A549 (cell line): ENCODE measurements around the gene AP2B1. TPM values are rescaled to one million over a fixed set of nuclear protein-coding genes. Genes with fewer than 3 reads are reported as not detected.
A peak's percentile ranks its signal among the peaks of the same experiment; 100 is the strongest.

Source experiments
- ATAC-seq, 2 experiments: fragments of 200-7000 bp in 1 of 2; fragments of >200 bp in 1 of 2; cut with Nextera tagmentation in 1 of 2; cut with Tn5 transposase in 1 of 2; 3 replicates each; pipeline versions ENCODE4 v1.8.0 to v1.9.1; 2018 to 2020; ENCODE audit warnings: mild to moderate bottlenecking in 1 of 2, moderate library complexity in 1 of 2
- CTCF ChIA-PET: fragments of 300-600 bp; sonication (Branson Sonifier 250); formaldehyde crosslinking; extraction: SDS; loops from one replicate; lab custom pipeline; 2021; ENCODE audit warnings: antibody characterized with exemption, inconsistent platforms; lab: Yijun Ruan, JAX
- POLR2A ChIA-PET: fragments of 350-600 bp; formaldehyde crosslinking; extraction: SDS; loops from one replicate; lab custom pipeline; 2021; ENCODE audit warnings: antibody characterized with exemption, inconsistent platforms; lab: Yijun Ruan, JAX
- DNase-seq, 2 experiments: peaks; one replicate each; pipeline versions ENCODE4 v3.0.0 to v3.0.0-alpha.2; 2011 to 2016; ENCODE audit warnings: low read depth in 1 of 2, low spot score in 1 of 2
- FAIRE-seq: peaks from 2 replicates; lab custom pipeline; 2011; peaks lifted over from hg19 to GRCh38; lab: Jason Lieb, UNC
- H3K27ac ChIP-seq, 2 experiments: fragments of >200 bp; sonication (Bioruptor Twin); formaldehyde crosslinking; 3 replicates each; pipeline ENCODE4 v1.5.1; 2016 to 2017
- H3K4me1 ChIP-seq: fragments of >200 bp; sonication (Bioruptor Twin); formaldehyde crosslinking; 3 replicates; pipeline ENCODE4 v1.6.1; 2016
- H3K4me2 ChIP-seq: fragments of >200 bp; sonication (Bioruptor Twin); formaldehyde crosslinking; 3 replicates; pipeline ENCODE4 v1.6.1; 2016
- H3K4me3 ChIP-seq: fragments of >200 bp; sonication (Bioruptor Twin); formaldehyde crosslinking; 3 replicates; pipeline ENCODE4 v1.5.1; 2016
- H3K9me3 ChIP-seq: fragments of >200 bp; sonication (Bioruptor Twin); formaldehyde crosslinking; 3 replicates; pipeline ENCODE4 v1.6.1; 2016
- BHLHE40 ChIP-seq: IDR thresholded peaks from 2 replicates; pipeline ENCODE4 v1.6.1; 2012; ENCODE audit warnings: low read depth, low read length, inconsistent platforms
- CEBPB ChIP-seq, 2 experiments: fragments of >200 bp in 1 of 2; sonication (Bioruptor Twin) in 1 of 2; formaldehyde crosslinking in 1 of 2; IDR thresholded peaks; 2 replicates each; pipeline ENCODE4 v1.6.1; 2012 to 2016
- ESRRA ChIP-seq: fragments of 150-350 bp; IDR thresholded peaks from 2 replicates; pipeline ENCODE4 v1.6.1; 2014; ENCODE audit warnings: mild to moderate bottlenecking, low read length, borderline replicate concordance
- FOSB ChIP-seq: fragments of 250-450 bp; sonication (Bioruptor Pico); IDR thresholded peaks from 2 replicates; pipeline ENCODE4 v1.5.0; 2020; ENCODE audit warnings: mild to moderate bottlenecking, moderate library complexity
- FOSL2 ChIP-seq, 2 experiments: fragments of 450-650 bp in 1 of 2; fragments of >200 bp in 1 of 2; sonication (Bioruptor Twin) in 1 of 2; formaldehyde crosslinking; IDR thresholded peaks; 2 replicates each; pipeline versions ENCODE4 v1.5.0 to v1.6.1; 2016 to 2020; ENCODE audit warnings: mild to moderate bottlenecking in 1 of 2, moderate library complexity in 1 of 2
- HEYL ChIP-seq: fragments of 250-450 bp; sonication (Bioruptor Pico); IDR thresholded peaks from 2 replicates; pipeline ENCODE4 v1.8.0; 2021; ENCODE audit warnings: mild to moderate bottlenecking, moderate library complexity
- HOXB13 ChIP-seq: fragments of 250-450 bp; sonication (Bioruptor Pico); IDR thresholded peaks from 2 replicates; pipeline ENCODE4 v1.5.0; 2020; ENCODE audit warnings: low read depth, mild to moderate bottlenecking, moderate library complexity
- HOXB5 ChIP-seq: fragments of 250-450 bp; sonication (Bioruptor Pico); IDR thresholded peaks from 2 replicates; pipeline ENCODE4 v1.5.0; 2020; ENCODE audit warnings: mild to moderate bottlenecking, moderate library complexity
- KDM1A ChIP-seq: fragments of 200-600 bp; sonication (generic); IDR thresholded peaks from 2 replicates; pipeline ENCODE4 v1.6.1; 2016; ENCODE audit warnings: low read depth, mild to moderate bottlenecking
- MYC ChIP-seq: IDR thresholded peaks from 2 replicates; pipeline ENCODE4 v1.6.1; 2012; ENCODE audit warnings: mild to moderate bottlenecking, inconsistent platforms, low read length, improper control_type of control experiment, borderline replicate concordance
- NFE2L2 ChIP-seq: fragments of 150-350 bp; conservative IDR thresholded peaks from 2 replicates; pipeline ENCODE4 v1.6.1; 2014; ENCODE audit warnings: low read length
- NPAS2 ChIP-seq: fragments of 250-450 bp; sonication (Bioruptor Pico); IDR thresholded peaks from 2 replicates; pipeline ENCODE4 v1.8.0; 2022; ENCODE audit warnings: mild to moderate bottlenecking, moderate library complexity, borderline replicate concordance
- RAD21 ChIP-seq, 2 experiments: fragments of >200 bp in 1 of 2; sonication (Bioruptor Twin) in 1 of 2; formaldehyde crosslinking in 1 of 2; IDR thresholded peaks in 1 of 2; conservative IDR thresholded peaks in 1 of 2; 2 replicates in 1 of 2; 3 replicates in 1 of 2; pipeline ENCODE4 v1.6.1; 2012 to 2018; ENCODE audit warnings: inconsistent platforms in 1 of 2
- RARB ChIP-seq: fragments of 250-450 bp; sonication (Bioruptor Pico); IDR thresholded peaks from 2 replicates; pipeline ENCODE4 v1.8.0; 2021; ENCODE audit warnings: mild to moderate bottlenecking, moderate library complexity
- RNF2 ChIP-seq: fragments of 200-600 bp; sonication (generic); IDR thresholded peaks from 2 replicates; pipeline ENCODE4 v1.6.1; 2016; ENCODE audit warnings: low read depth, mild to moderate bottlenecking, antibody characterized with exemption, moderate library complexity, borderline replicate concordance
- SMC3 ChIP-seq: fragments of >200 bp; sonication (Bioruptor Twin); formaldehyde crosslinking; IDR thresholded peaks from 3 replicates; pipeline ENCODE4 v1.6.1; 2018; ENCODE audit warnings: inconsistent platforms
- TFCP2L1 ChIP-seq: fragments of 250-450 bp; sonication (Bioruptor Pico); IDR thresholded peaks from 2 replicates; pipeline ENCODE4 v1.5.0; 2021; ENCODE audit warnings: mild to moderate bottlenecking
- TP53 ChIP-seq: fragments of 250-450 bp; sonication (Bioruptor Pico); IDR thresholded peaks from 2 replicates; pipeline ENCODE4 v1.5.0; 2021; ENCODE audit warnings: mild to moderate bottlenecking, moderate library complexity
- ZC3H11A ChIP-seq: fragments of 450-650 bp; IDR thresholded peaks from 2 replicates; pipeline ENCODE4 v1.6.1; 2014; ENCODE audit warnings: antibody characterized with exemption, mild to moderate bottlenecking
- ZSCAN20 ChIP-seq: fragments of 250-450 bp; sonication (Bioruptor Pico); IDR thresholded peaks from 2 replicates; pipeline ENCODE4 v1.8.0; 2022; ENCODE audit warnings: mild to moderate bottlenecking, moderate library complexity
- WGBS: methylation state at CpG from one replicate; pipeline ENCODE4 v1.1.6; 2017; ENCODE audit errors: missing lambda C conversion rate; 5-methylcytosine and 5-hydroxymethylcytosine counted together
- polyA plus RNA-seq, 4 experiments: library from polyadenylated mRNA; depleted of rRNA in 3 of 4; stranded (reverse); fragments of >200 nt; fragmentation: RNase III in 1 of 4; extraction: RNeasy Plus Mini Kit Qiagen cat#74134 plus additional on column Dnase treatment in 1 of 4; gene quantifications; 2 replicates in 3 of 4; 3 replicates in 1 of 4; pipeline ENCODE4 v1.2.3, GENCODE V29; 2011 to 2017
- TF ChIP-seq, protein P1 (sequence below): fragments of 250-450 bp; sonication (Bioruptor Pico); IDR thresholded peaks from 2 replicates; pipeline ENCODE4 v1.5.0; 2021; ENCODE audit warnings: mild to moderate bottlenecking, moderate library complexity, borderline replicate concordance
- TF ChIP-seq, protein P2 (sequence below): IDR thresholded peaks from 2 replicates; pipeline ENCODE4 v1.6.1; 2012
- TF ChIP-seq, protein P3 (sequence below): fragments of 250-450 bp; sonication (Bioruptor Pico); IDR thresholded peaks from 2 replicates; pipeline ENCODE4 v1.5.0; 2020; ENCODE audit warnings: low read depth, mild to moderate bottlenecking, moderate library complexity

Gene AP2B1
- polyA plus RNA-seq, 2 of the 4 experiments (the other 2 are of a cell fraction) = 110 to 278 TPM

DNA sequence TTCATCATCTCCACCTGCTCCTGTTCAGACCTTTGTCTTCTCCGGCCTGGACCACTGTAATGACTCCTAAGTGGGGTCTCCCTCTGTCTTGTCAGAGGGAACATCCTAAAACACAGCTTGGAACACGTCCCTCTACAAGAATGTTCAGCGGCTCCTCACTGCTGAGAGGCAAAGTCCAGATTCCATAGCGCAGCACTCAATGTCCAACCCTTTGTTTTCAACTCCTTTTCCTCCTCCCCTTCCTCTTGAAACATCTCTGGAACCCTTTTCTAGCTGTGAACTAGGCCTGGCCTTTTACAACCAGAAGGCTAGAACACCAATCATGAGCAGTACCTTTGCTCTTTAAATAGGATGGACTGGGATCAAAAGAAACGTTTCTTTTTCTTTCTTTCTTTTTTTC lies 174.5 kb downstream of the AP2B1 start:
- H3K4me3 ChIP-seq = no peak overlapping the region
- FAIRE-seq (no peak), DNase-seq (no peak), ATAC-seq (no peak)
- no peak overlapping the region for H3K4me2 ChIP-seq
- WGBS = 68% methylated on average over 5 of the region's 5 CpGs
- no peaks in the 10 kb centered on the region for H3K4me1 ChIP-seq
- ChIA-PET POLR2A (interaction anchor here (5.8 kb wide), 1 partner anchor 48 kb away, joined by 156 read pairs; the partner anchor contains the start of gene TAF15), CTCF (interaction anchor here (0.6 to 43.9 kb wide), 7 partner anchors 6 to 355 kb away, joined by 3 to 2039 read pairs (median 3); partner anchors contain the start of genes C17orf50, GAS2L2, MMP28 and TAF15)
- H3K27ac ChIP-seq = no peak overlapping the region
- H3K9me3 ChIP-seq = no peaks in the 10 kb centered on the region
- TF ChIP-seq, protein P1, sequence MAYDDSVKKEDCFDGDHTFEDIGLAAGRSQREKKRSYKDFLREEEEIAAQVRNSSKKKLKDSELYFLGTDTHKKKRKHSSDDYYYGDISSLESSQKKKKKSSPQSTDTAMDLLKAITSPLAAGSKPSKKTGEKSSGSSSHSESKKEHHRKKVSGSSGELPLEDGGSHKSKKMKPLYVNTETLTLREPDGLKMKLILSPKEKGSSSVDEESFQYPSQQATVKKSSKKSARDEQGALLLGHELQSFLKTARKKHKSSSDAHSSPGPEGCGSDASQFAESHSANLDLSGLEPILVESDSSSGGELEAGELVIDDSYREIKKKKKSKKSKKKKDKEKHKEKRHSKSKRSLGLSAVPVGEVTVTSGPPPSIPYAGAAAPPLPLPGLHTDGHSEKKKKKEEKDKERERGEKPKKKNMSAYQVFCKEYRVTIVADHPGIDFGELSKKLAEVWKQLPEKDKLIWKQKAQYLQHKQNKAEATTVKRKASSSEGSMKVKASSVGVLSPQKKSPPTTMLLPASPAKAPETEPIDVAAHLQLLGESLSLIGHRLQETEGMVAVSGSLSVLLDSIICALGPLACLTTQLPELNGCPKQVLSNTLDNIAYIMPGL (CRISPR knock-in tag) = no peak
- TF ChIP-seq ZSCAN20 (CRISPR knock-in tag) (no peak), NFE2L2 (no peak), HEYL (CRISPR knock-in tag) (no peak), FOSL2 (IDR thresholded peaks at IDR 0.05) (no peak), FOSL2 (CRISPR knock-in tag; IDR thresholded peaks at IDR 0.05) (no peak), SMC3 (no peak), CEBPB (IDR thresholded peaks at IDR 0.05) (no peak), RARB (no peak), TFCP2L1 (no peak)
- TF ChIP-seq, protein P2, sequence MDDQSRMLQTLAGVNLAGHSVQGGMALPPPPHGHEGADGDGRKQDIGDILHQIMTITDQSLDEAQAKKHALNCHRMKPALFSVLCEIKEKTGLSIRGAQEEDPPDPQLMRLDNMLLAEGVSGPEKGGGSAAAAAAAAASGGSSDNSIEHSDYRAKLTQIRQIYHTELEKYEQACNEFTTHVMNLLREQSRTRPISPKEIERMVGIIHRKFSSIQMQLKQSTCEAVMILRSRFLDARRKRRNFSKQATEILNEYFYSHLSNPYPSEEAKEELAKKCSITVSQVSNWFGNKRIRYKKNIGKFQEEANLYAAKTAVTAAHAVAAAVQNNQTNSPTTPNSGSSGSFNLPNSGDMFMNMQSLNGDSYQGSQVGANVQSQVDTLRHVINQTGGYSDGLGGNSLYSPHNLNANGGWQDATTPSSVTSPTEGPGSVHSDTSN = no peak

DNA sequence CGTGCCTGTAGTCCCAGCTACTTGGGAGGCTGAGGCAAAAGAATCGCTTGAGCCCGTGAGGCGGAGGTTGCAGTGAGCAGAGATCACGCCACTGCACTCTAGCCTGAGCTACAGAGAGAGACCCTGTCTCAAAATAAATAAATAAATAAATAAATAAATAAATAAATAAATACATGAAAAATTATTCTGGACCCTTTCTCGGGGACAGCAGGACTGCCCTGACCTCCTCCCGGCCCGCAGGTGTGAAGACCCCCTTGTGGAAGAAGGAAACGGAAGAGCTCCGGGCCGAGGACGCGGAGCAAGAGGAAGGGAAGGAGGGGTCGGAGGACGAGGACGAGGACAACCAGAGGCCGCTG lies 176.6 kb downstream of the AP2B1 start:
- peak overlapping the region; percentile 65 for H3K4me3 ChIP-seq

DNA sequence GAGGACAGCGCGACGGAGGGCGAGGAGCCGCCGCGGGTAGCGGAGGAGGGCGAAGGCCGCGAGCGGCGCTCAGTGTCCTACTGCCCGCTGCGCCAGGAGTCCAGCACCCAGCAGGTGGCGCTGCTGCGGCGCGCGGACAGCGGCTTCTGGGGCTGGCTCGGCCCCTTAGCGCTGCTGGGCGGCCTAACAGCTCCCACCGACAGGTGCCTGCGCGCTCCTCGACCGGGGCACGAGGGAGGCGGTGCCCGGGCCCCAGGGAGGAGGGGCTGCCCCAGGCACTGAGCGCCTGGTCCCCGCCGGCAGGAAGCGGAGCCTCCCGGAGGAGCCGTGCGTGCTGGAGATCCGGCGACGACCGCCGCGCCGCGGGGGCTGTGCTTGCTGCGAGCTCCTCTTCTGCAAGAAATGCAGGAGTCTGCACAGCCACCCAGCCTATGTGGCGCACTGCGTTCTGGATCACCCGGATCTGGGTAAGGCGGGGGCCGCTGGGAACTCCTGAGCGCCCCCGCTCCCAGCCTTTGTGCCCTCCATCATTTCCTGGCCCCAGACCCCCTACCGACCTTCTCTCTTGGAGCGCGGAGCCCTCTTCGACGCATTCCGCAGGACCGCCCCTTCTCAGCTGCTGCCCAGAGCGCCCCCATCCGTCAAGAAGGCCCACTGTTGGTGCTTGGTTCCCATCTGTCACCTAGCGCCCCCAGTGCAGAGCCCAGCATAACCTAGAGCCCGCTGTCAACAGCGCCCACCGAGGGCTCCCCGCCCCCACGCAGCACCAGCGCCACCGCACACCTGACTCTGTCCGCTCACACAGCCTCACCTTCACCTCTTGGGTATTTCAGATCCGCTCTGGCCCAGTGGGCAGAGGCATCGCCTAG lies 177.2 kb downstream of the AP2B1 start:
- peak overlapping the region; percentile 81 for H3K4me2 ChIP-seq
- WGBS = 5% methylated on average over 64 of the region's 75 CpGs
- FAIRE-seq = no peak
- ChIA-PET CTCF (interaction anchor here (0.5 to 43.9 kb wide), 74 partner anchors 8 to 1136 kb away, joined by 3 to 2039 read pairs (median 5); partner anchors contain the start of genes AP2B1, C17orf50, GAS2L2 and MMP28), POLR2A (interaction anchor here (0.5 to 5.8 kb wide), 11 partner anchors 14 to 195 kb away, joined by 3 to 156 read pairs (median 5); partner anchors contain the start of genes MMP28 and TAF15)
- H3K4me3 ChIP-seq = peak overlapping the region; percentile 65
- DNase-seq = peak; percentile 96 to 98
- H3K4me1 ChIP-seq = no peaks in the 10 kb centered on the region
- peak; percentile 94 to 95 for ATAC-seq
- peak overlapping the region; percentile 82 to 87 for H3K27ac ChIP-seq
- H3K9me3 ChIP-seq = no peaks in the 10 kb centered on the region
- TF ChIP-seq ZC3H11A (no peak; the same call in 1 of the 2 replicates), HOXB5 (CRISPR knock-in tag) (peak; percentile 79), FOSB (CRISPR knock-in tag) (no peak), KDM1A (no peak), MYC (peak; percentile 55; the same call in 1 of the 2 replicates), HEYL (CRISPR knock-in tag) (no peak), RAD21 (conservative IDR thresholded peaks at IDR 0.05 in 1 of 2, IDR thresholded peaks at IDR 0.05 in 1 of 2) (peak; percentile 85 to 96), SMC3 (peak; percentile 99), ESRRA (0 out of 2 replicates have a peak, but pooled peaks have one; percentile 46), TP53 (CRISPR knock-in tag) (0 out of 2 replicates have a peak, but pooled peaks have one; percentile 65), HOXB13 (CRISPR knock-in tag) (peak; percentile 60; the same call in 1 of the 2 replicates), RNF2 (no peak), BHLHE40 (peak; percentile 22; the same call in 1 of the 2 replicates), NPAS2 (CRISPR knock-in tag) (no peak)
- TF ChIP-seq, protein P3, sequence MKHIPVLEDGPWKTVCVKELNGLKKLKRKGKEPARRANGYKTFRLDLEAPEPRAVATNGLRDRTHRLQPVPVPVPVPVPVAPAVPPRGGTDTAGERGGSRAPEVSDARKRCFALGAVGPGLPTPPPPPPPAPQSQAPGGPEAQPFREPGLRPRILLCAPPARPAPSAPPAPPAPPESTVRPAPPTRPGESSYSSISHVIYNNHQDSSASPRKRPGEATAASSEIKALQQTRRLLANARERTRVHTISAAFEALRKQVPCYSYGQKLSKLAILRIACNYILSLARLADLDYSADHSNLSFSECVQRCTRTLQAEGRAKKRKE = peak; percentile 28; the same call in 1 of the 2 replicates
- TF ChIP-seq, protein P1 (CRISPR knock-in tag) = peak; percentile 90; the same call in 1 of the 2 replicates

More for the DNA sequence above, 176.6 kb downstream of the AP2B1 start:
- ChIA-PET CTCF (interaction anchor here (0.5 to 43.9 kb wide), 73 partner anchors 8 to 1136 kb away, joined by 3 to 2039 read pairs (median 5); partner anchors contain the start of genes AP2B1, C17orf50, GAS2L2 and MMP28), POLR2A (interaction anchor here (0.5 to 5.8 kb wide), 12 partner anchors 14 to 195 kb away, joined by 3 to 156 read pairs (median 6); partner anchors contain the start of genes MMP28 and TAF15)
- Histone ChIP-seq H3K9me3 (no peaks in the 10 kb centered on the region), H3K4me2 (peak overlapping the region; percentile 81), H3K4me1 (no peaks in the 10 kb centered on the region), H3K27ac (peak overlapping the region; percentile 82 to 87)
- no peak for TF ChIP-seq BHLHE40
- peak; percentile 95 for TF ChIP-seq ZC3H11A
- no peak for TF ChIP-seq TFCP2L1
- DNase-seq = no peak
- ATAC-seq = no peak
- 31% methylated on average over 17 of the region's 17 CpGs for WGBS
- no peak for FAIRE-seq
